ENCODE results near the gene TMPRSS9.
"Not testable (repeated sequence)": the region's sequence is repeated elsewhere in the genome, so short reads cannot be mapped to it uniquely, and the experiment has no call there.

Gene TMPRSS9

DNA sequence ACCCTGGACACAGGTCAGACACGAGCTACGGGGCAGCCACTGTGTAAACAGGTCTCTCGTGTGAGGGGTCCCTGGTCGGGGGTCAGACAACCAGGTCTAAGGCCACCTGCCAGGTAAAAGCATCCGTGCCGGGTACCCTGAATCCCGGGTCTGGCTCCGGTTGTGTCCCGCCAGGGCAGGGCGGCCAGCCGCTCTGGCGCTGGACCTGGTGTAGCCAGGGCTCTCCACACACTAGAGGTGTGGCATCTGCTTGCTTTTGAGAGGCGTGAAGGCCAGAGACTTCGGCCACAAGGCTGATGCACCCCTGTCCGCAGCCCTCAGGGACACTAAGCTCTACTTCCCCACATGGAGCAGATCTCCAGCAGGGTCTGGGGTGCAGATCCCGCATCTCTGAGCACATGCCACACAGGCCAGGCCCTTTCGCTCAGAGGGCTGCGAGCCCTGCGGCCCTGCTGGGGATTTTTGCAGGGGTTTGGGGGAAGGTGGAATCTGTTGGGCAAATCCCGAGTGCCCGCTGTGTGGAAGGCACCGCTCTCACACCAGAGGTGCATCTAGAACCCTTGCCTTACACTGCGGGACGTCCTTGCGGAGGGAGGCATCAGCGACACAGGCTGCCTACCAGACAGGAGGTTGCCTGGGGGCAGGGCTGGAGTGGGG is 81.2 kb downstream of the TMPRSS9 start:
- DNase-seq = no peak

DNA sequence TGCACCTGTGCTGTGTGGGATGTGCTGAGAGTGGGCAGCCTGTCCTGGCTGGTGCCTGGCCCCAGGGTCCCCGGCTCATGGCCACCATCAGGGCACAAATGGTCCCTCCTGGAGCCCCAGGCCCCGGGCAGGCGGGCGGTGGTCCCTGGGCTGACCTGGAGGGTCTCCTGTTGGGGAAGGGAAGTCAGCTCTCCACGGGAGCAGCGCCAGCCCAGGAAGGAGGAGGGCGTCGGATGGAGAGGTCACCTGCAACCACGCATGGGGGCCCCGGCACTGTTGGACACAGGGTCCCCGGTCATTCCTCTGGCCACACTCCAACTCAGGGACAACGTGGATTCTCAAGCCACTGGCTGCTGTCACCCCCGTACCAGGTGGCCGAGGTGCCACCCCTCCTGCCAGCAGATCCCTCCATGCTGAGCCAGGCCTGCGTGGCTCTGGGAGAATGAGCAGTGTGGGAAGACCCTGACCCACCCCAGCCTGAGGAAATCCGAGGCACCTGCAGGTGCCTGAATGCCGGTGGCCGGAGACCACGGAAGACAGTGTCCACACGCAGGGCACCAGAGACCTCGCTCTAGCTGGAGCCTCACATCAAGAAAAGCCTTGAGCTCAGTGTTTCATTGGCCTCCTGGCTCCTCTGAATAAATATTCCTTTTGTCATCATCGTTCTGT is 83.2 kb downstream of the TMPRSS9 start:
- DNase-seq = no peak

DNA sequence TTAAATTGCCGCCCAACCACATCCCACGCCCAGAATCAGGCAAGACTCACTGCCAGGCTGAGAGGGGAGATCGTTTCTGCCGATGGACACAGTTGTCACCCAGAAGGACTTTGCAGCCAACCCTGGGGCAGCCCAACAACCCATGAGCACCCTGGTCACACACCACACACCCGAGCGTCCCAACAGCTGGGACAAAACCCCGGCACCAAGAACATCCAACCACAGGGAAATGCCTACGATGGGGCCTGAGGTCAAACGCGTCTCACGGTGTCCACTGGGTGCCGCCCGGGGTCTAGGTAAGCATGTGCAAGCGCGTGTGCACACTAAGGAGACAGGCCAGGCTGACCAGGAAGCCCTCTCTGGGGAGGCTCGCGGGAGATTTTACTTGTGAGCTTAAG is 83.7 kb downstream of the TMPRSS9 start:
- DNase-seq = no peak

DNA sequence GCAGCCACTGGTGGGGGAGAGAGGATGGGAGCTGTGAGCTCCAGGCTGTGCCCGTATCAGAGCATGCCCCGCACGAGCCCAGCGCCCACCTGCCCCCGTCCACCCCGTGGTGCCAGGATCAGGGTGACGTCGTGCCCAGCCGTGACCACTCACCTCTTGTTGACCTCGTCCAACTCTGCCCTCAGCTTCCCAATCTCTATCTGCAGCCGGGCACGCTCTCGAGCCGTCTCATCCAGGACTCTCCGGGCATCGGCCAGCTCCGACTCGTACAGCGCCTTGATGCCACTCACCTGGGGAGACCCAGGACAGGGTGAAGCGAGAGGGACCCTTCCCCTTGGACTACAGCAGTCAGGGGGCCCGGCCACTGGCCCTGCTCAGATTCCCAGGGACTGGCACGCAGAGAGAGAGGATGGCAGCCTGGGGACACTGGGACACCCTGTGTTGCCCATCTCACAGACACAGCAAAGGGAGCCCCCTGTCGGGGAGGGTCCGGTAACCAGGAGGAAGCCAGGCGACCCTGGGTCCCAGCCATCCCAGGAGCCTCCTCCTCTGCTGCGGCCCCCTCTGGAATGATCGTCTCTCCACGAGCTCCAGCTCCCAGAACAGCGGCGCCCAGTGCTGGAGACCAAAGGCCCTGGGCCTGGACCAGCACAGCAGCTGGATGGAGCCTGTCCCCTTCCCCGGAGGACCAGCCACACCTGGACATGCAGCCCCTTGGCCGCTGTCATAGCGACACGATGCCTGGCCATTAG is 84.4 kb downstream of the TMPRSS9 start:
- DNase-seq = no peak

DNA sequence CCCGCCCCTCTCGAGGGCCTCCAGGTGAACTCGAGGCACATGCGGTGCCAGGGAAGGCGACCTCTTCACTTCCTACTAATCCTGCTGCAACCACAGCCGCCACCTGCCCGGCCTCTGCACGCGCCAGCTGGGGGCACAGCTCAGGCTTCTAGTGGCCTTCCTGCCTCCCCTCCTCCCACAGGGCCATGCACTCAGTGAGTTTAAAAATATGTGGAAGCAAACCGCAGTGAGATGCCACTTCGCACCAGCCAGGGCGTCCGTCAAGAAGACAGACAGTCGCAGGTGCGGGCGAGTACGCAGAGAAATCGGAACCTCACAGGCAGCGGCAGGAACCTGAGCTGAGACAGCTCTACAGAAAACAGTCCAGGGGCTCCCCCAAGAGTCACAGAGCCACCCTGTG is 86.3 kb downstream of the TMPRSS9 start:
- no peak for DNase-seq

DNA sequence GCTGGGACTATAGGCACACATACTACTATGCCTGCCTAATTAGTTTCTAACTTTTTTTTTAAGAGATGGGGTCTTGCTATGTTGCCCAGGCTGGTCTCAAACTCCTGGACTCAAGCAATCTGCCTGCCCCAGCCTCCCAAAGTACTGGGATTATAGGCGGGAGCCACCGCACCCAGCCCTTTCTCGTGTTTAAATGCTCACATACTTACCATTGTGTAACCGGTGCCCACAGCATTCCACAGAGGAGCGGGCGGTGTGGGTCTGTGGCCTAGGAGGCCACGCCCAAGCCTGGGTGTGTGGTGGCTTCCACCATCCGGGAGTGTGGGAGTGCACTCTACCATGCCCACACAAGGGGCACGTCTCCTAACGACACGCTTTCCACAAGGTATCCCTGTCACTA is 89.0 kb downstream of the TMPRSS9 start:
- DNase-seq = no peak

DNA sequence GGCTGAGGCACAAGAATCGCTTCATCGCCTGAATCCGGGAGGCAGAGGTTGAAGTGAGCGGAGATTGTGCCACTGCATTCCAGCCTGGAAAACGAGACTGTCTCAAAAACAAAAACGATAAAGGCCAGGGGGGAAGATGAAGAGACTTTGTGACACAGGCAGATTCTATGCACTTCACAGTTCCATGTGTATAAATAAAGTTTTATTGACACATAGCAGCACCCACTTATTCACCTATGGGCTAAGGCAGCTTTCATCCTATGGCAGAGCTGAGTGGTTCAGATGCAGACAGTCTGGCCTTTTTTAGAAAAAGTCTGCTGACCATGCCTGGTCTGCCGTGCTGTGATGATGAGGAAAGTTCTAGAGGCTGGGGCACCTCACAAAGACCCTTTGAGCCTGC is 91.1 kb downstream of the TMPRSS9 start:
- no peak for DNase-seq

DNA sequence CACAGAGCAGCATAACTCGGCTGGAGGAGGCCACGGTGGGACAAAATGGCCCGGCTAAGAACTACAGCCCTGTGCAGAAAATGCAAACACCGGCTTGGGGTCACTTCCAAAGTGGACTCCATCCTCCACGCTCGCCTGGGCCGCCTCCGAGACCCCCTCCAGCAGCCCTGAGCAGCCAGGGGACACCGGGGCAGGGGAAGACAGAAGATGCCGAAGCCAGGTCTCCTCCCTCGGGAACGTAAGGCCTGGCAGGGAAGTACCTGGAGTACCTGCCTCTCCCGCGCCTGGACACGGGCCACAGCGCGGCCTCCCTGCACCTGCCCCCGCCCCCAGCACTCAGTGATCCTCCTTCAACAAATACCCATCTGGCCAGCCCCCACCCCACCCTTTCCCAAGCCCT is 91.7 kb downstream of the TMPRSS9 start:
- DNase-seq = no peak

DNA sequence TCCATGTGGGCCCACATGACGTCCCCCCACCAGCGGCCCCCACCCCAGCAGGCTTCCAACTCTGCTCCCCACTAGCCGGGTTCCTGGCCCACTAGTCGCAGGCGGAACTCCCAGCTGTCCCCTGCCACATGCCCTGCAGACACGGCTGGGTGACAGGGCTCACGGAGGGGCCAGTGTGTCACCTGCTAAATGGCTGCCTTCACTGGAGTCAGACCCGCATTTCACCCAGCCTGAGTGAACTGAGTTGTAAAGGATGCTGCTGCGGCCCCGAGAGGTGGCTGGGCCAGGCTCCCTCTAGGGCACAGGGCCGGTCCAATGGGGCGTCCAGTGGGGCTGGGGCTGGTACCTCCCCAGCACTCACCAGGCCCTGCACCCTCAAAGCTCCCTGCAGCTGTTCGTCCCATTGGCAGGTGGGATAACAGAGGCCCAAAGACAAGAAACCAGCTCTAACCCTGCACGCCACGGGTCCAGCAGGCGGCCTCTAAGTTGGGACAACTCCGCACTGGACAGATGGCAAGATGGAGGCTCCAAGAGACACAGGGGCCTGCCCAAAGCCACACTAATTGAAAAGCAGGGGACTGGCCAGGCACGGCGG is 93.5 kb downstream of the TMPRSS9 start:
- no peak for DNase-seq

DNA sequence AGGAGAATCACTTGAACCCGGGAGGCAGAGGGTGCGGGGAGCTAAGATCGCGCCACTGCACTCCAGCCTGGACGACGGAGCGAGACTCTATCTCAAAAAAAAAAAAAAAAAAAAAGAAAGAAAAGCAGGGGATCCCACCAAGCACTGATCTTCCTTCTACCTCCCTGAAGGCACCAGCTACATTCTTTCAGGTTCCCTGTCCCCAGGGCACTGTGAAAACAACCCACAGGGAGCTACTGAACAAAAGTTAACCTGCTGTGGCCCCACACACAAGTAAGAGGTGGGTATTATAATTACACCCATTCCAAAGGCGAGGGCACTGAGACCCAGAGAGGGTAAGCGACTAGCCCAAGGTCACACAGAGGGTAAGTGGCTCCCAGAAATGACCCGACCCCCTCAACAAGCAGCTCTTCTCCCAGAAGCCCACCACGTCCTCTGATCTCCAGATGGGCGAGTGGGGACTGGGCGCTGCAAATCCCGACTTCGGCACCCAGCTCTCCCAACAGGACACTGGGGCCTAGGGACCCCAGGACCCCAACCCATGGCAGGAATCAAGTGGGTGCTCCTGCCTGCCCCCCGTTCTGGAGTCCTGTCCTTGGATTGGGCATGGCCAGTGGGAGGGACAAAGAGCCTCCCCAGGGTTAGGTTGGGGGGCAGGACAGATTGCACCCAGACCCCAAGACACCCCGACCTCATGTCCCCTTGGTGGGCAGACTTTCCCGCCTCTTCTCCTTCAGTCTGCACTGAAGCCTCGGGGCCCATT is 94.3 kb downstream of the TMPRSS9 start:
- no peak for DNase-seq

DNA sequence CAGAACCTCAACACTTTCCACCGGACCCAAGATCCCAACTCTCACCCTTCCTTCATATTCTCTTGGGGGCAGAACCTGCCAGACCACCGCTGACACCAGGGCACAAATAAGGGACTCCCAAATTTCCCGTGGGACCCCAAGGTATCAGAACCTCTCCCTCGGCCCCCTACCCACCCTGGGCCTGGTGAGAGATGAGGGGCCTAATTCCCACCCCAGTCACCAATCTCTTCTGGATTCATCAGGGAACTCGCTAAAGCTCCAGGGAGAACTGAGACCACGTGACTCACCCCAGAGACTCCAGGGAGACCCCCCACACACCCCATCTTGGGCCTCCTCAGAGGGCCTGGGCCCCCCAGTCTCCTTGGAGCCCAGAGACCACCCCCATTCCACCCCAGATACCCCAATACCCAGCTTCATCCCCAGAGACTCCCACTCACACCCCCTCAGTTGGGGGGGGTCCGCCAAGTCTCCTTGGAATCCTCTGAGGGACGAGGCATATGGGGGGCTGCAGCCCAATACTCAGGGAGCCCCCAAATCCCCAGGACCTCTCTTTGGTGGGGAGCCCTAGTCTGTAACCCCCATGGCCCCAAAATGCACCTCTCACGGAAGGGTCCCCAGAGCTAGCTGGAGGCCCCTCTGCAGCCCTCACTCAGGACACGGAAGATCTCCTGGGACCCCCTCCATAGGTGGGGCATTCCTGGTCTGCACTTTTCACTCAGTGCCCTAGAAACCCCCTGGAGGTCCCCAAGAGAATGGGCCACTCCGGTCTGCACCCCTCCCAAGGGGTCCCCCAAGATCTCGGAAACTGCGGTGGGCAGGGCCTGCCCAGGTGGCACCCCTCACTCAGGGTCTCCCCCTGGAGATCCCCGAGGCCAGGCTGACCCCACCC is 95.1 kb downstream of the TMPRSS9 start:
- DNase-seq = no peak

DNA sequence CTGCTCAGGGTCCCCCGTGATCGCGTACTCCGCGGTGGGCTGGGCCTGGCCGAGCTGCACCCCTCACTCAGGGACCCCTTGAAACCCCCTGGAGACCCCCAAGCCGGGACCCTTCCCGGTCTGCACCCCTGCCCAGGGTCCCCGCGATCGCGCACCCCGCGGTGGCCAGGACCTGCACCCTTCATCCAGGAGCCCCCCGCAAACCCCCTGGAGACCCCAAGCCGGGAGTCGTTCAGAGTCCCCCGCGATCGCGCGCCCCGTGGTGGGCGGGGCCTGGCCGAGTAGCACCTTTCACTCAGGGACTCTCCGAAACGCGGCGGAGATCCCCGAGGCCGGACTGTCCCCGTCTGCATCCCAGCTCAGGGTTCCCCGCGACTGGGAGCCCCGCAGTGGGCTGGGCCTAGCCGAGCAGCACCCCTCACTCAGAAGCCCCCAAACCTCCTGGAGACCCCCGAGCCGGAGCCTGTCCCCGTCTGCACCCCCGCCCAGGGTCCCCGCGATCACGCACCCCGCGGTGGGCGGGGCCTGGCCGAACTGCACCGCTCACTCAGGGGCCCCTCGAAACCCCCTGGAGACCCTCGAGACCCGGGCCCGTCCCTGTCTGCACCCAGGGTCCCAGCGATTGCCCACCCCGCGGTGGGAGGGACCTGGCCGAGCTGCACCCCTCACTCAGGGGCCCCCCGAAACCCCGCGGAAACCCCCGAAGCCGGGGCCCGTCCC is 95.9 kb downstream of the TMPRSS9 start:
- DNase-seq = no peak

DNA sequence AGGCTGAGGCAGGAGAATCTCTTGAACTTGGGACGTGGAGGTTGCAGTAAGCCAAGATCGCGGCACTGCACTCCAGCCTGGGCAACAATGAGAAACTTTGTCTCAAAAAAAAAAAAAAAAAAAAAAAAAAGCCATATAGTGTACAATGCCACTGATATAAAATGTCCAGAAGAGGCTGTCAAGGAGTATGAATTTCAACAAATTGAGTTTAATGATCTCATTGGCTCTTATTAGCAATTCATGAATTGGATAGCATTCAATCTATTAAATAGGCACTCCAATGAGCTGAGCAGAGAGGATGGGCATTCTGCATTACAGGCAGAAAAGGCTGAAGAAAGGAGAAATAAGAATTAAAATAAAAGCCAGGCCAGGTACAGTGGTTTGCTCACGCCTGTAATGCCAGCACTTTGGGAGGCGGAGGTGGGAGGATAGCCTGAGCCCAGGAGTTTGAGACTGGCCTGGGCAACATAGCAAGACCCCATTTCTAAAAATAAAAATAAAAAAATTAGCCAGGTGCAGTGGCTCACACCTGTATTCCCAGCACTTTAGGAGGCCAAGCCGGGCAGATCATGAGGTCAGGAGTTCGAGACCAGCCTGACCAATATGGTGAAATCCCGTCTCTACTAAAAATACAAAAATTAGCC is 97.5 kb downstream of the TMPRSS9 start:
- no peak for DNase-seq

DNA sequence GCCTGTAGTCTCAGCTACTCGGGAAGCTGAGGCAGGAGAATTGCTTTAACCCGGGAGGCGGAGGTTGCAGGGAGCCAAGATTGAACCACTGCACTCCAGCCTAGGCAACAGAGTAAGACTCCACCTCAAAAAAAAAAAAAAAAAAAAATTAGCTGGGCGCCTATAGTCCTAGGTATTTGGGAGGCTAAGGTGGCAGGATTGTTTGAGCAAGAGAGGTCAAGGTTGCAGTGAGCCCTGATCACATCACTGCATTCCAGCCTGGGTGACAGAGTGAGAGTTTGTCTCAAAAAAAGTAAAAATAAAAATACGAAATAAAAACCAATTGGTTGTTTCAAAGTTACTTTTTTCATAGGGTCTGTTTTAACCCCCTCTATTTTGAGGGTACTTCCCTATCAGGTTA is 98.0 kb downstream of the TMPRSS9 start:
- no peak for DNase-seq

DNA sequence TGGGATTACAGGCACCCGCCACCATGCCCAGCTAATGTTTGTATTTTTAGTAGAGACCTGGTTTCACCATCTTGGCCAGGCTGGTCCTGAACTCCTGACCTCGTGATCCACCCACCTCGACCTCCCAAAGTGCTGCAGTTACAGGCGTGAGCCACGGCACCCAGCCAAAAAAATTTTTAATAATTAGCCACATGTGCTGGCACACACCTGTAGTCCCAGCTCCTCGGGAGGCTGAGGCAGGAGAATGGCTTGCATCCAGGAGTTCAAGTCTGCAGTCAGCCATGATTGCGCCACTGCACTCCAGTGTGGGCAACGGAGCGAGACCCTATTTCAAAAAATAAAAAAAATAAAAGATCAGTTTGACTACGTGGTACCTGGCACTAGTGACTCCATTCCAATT is 98.7 kb downstream of the TMPRSS9 start:
- not testable (repeated sequence) for DNase-seq

DNA sequence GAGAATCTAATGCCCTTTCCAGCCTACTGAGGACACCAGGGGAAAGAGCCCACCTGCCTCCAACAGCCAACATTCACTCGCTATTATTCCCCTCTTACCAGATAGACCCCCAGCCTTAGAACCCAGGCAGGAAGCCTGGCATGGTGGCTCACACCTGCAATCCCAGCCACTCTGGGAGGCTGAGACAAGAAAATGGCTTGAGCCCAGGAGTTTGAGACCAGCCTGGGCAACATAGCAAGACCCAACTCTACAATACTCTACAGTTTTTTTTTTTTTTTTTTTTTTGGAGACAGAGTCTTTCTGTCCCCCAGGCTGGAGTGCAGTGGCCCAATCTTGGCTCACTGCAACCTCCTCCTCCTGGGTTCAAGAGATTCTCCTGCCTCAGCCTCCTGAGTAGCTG is 100.2 kb downstream of the TMPRSS9 start:
- DNase-seq = no peak

DNA sequence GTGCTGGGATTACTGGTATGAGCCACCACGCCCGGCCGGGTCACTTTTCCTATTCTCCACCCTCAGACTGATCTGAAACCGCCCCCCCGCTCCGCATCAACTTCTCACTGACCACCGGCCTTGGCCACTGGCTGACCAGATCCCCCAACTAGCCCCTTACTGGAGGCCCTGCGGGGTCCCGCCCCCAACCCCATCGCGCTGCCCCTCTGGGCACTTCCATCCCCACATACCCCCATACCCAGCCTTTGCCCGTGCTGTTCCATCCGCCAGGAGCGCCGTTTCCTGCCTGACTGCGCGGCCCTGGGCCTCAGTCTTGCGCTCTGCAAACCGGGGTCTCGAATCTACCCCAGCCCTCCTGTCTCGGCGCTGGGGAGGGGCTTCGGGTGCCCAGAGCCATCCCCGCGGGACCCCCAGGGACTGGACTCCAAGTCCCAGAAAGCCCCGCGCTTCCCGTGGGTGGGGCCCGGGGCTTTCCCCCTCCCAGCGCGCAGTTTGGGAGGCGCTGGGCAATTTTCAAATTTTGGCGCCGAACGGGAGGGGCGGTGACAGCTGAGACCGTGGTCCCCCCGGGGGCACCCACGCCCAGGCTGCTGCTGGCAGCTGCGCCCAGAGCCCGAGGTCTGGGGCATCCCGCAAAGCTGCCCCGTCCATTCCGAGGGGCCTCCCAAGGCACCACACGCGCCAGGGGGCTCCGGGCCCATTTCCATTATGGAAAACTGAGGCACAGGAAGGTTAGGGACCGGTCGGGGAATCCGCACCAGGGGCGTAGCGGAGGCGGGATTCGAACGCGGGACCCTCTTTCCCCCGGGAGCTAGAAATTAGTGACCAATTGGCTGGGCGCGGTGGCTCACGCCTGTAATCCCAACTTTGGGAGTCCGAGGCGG is 101.9 kb downstream of the TMPRSS9 start:
- DNase-seq = peak; percentile 50

DNA sequence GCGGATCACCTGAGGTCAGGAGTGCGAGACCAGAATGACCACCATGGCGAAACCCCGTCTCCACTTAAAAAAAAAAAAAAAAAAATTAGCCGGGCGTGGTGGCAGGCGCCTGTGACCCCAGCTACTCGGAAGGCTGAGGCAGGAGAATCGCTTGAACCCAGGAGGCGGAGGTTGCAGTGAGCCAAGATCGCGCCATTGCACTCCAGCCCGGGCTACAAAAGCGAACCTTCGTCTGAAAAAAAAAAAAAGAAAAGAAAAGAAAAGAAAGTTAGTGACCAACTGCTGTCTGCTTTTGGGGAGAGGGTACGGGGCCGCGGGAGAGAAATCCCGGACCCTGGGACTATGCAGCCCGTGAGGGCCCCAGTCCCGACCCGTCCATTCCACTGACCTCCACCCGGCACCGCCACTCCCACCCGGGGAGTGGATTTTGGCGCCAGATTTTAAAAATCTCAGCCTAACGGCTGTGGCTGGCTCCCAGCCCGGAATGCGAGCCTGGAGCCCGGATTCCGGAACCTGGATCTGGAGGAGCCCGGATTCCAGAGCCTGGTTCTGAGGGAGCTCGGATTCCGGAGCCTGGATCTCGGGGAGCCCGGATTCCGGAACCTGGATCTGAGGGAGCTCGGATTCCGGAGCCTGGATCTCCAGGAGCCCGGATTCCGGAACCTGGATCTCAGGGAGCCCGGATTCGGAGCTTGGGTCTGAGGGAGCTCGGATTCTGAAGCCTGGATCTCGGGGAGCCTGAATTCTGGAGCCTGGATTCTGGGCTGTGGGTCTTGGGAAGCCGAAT is 102.8 kb downstream of the TMPRSS9 start:
- DNase-seq = peak; percentile 59

DNA sequence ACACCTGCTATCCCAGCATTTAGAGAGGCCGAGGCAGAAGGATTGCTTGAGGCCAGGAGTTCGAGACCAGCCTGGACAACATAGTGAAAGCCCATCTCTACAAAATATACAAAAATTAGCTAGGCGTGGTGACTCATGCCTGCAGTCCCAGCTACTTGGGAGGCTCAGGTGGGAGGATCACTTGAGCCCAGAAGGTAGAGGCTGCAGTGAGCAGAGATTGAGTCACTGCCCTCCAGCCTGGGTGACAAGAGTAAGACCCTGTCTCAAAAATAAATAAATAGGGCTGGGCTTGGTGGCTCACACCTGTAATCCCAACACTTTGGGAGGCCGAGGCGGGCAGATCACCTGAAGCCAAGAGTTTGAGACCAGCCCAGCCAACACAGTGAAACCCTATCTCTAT is 103.6 kb downstream of the TMPRSS9 start:
- DNase-seq = not testable (repeated sequence)

Measured in NCI-H1105 (cell line).